Stromal cell of bone marrow (primary cell): Measurements from ENCODE around the gene HSPA4.
"Not testable (repeated sequence)": the region's sequence is repeated elsewhere in the genome, so short reads cannot be mapped to it uniquely, and the experiment has no call there.

Experiments
- DNase-seq: peaks from one replicate; pipeline ENCODE4 v3.0.0-alpha.2; 2012; ENCODE audit warnings: low read depth

Gene HSPA4

DNA sequence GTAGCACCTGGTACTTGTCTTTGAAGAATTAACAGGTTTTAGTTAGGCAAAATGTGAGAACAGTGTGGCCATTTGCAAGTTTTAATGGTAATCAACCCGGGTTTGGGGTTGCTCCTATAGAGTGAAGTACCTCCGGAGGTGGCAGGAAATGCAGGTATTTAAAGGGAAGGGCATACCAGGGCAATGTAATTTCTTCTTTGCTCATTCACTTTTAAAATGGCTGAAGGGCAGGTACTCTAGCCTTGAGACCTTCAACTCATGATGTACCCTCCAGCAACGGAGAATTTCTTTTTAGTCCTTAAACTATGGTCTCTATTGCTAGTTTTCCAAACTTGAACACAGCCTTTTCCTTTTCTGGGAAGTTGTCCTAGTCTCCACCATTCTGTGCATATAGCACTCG is 1.3 kb upstream of the HSPA4 start:
- DNase-seq = no peak

DNA sequence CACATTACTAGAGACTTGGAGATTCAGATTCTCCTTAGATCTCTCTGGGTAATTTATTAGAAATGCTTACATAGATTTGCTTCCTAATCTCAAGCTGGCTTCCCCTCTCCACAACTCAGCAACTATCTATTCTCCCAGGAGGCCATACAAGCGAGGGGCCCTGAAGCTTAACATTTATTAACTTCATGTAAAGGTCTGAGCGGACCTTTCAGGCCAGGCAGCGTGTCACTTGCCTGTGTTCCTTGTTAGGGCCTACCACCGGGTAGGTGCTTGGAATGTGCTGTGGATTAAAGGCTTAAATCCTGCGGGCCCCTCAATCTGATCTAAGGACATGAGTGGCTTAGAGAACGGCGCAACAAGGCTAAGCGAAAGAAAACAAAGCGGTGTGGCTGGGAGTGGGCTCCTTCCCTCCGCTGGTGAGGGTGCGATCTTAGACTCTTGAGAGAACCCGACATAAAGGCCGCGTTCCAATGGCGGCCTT is 712 bp upstream of the HSPA4 start:
- no peak for DNase-seq

DNA sequence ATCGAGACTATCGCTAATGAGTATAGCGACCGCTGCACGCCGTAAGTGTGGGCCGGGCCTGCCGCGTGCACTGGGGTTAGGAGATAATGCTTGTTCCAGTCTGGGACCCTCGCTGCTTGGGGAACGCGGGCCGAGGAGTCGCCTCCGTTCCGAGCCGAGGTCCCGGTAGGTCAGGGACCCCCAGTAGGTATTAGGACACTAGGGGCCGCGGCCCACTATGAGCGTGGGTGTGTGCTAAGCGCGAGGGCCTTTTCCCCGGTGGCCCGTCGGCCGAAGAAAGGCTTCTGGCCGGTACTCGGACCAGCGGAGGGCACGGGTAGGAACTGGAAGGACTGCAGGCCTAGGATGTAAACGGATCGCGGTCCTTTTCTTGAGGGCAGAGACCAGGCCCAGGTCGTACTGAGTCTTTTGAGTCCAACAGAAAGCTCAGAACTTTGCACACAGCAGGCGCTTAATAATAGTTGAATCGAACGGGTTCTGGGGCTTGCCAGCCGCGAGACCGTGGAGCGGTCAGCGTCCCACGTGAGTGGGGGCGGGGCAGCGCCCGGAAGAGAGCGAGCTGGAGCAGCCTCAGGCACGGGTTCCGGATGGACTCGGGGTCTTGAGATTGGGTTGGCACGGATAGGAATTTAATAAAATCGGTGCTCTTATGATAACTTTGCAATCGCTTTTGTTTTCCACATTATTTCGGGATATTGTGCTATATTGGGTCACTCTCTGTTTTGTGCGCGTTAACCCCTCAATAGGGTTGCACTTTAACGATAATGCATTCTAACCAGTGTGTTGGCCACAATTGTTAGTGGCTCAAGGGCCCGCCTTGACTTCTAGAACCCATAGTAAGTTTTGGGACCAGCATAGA is 733 bp downstream of the HSPA4 start:
- no peak for DNase-seq

DNA sequence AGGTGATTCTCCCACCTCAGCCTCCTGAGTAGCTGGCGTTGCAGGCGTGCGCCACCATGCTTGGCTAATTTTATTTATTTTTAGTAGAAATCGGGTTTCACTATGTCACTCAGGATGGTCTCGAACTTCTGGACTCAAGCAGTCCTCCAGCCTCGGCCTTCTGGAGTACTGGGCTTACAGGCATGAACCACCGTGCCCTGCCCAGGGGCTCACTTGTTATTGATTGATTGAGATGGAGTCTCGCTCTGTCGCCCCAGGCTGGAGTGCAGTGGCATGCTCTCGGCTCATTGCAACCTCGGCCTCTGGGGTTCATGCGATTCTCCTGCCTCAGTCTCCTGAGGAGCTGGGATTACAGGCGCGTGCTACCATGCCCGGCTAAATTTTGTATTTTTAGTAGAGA is 1.6 kb downstream of the HSPA4 start:
- no peak for DNase-seq

DNA sequence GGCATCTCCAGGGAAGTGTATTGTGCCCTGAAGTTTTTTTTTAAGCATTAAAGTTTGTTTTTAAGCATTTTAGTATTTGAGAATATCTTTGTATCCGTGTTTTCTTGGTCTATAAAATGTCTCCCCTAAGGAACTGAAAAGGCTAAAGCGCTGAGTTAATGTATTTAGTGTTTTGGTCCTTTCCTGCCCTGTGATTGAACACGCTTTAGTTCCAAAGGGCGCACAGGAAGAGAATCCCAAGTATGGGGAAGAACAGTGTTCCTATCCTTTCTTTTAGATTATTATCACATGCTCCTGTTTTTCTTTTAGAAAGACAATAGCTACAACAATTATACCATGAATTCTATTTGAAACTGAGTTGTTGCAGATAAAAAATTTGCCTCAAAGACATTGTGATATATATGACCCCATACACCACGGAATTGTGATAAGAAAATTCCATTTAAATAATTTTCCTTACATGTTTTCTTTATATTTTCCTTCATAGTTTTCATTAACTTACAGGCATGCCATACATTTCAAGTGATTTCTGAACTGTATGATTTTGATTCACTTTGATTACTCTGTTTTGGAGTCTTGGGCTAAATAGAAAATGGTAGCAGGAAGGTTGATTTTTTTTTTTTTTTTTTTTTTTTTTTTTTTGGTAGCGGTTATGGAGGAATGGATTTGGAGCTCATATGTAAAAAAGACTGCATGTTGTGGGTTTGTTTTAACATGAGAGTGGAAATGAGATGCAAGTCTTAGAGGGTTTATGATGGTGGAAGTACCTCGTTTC is 3.1 kb downstream of the HSPA4 start:
- DNase-seq = no peak

DNA sequence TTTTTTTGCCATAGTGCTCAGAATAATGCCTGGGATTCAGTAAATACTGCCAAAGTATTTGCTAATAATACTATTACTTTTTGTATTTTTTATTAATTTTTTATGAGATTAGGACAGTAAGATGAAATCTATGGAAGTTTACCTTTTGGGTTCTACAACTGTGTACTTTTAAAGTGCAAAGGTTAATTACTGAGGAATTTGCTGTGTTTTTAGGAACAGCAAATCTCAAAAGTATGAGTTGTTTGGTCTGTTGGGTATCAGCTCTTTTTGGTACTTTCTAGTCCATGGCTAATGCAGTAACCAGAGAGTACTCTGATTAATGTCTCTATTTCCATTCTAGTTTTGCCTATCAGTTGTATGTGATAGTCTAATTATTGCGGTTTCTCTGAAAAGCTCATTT is 5.1 kb downstream of the HSPA4 start:
- DNase-seq = no peak

DNA sequence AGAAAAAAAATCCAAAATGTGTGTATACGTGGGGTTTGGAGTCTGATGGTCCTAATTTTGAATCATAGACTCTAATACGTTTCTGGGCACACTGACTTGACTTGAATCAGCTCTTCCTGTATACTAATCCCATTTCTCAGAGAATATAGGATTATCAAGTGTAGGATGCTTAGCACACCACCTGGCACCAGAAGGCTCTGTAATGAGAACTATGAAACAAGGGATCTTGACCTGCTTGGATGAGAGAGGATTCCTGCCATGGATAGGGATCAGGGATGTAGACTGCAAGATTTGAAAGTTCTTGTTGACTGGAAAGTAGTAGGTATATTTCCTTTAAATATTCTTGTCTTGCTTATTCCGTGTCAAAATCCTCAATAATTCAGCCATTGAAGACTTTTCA is 7.8 kb downstream of the HSPA4 start:
- no peak for DNase-seq

DNA sequence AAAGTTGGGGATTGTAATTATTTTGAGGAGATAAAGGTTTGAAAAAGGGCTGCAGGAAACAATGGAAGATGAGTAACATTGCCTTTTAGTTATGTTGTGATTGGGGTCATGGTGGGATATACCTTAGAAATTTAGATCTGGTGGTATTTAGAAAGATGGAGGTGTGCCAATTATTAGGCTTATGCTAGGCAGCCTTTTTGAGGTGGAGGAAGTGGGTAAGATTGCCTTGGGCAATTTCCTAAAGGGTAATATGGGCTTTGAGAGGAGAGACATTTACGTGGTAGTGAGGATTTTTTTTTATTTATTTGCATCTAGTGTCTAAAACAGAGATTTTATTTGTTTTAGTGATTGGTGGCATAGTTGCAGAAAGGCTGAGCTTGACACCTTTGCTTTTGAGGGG is 10.5 kb downstream of the HSPA4 start:
- no peak for DNase-seq

DNA sequence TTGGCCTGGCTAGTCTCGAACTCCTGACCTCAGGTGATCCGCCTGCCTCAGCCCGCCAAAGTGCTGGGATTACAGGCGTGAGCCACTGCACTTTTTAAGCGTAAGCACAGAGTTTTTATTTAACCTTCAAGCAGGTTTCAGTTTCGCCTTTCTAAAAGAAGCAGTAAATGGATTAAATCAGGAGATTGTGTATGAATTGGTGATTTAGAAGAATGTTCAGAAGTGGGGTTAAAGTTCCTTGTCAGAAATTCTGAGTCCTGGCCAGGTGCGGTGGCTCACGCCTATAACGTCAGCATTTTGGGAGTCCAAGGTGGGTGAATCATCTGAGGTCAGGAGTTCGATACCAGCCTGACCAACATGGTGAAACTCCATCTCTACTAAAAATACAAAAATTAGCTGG is 12.2 kb downstream of the HSPA4 start:
- no peak for DNase-seq

DNA sequence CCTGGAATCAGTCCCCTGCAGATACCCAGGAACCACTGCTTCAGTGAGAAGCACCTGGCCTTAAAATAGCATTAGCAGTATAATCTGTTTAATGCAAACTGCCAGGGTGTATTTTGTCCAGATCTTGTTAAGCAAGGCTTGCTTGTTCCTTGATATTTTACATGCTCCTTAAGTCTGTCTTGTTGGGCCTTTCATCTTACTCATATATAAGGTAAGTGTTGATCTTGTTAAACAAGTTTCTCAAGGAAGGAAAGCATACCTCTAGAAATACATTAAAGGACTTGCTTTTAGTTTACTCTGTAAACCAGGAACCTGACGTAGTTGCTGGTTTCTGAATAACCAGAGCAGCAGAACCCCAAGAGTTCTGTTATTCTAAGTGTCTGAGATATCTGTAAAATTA is 13.7 kb downstream of the HSPA4 start:
- DNase-seq = no peak

DNA sequence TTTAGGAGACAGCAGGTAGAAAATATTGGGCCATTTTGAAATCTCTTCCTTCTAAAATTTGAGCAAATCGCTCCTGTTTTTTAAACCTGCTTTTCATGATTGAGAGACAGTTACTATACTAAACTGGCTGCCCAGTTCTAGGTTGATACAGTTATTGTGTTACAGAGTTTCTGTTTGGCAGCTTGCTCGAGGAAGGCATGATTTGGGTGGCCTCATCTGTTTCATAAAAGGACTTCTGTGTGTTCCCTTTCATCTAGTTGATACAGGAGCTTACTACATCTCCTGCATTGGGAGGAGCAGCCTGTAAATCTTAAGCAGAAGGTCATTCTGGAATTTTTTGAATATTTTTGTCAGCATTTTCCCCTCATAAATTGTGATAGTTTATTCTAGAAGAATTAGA is 14.2 kb downstream of the HSPA4 start:
- no peak for DNase-seq

DNA sequence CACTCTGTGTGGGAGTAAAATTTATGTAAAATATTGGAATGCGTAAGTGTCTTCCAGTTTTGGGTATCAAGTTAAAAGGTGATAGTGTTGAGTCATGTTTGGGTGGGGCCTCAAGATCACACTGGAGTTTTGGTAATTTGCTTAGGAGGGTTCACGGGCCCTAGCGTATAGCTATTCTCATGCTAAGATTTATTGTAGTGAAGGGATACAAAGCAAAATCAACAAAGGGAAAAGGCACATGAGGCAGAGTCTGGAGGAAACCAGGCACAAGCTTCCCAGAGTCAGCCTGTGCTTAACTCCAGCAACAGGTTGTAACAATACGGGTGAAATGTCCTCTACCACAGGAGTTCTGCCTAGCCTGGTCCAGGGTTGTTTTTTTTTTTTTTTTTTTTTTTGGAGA is 20.2 kb downstream of the HSPA4 start:
- no peak for DNase-seq

DNA sequence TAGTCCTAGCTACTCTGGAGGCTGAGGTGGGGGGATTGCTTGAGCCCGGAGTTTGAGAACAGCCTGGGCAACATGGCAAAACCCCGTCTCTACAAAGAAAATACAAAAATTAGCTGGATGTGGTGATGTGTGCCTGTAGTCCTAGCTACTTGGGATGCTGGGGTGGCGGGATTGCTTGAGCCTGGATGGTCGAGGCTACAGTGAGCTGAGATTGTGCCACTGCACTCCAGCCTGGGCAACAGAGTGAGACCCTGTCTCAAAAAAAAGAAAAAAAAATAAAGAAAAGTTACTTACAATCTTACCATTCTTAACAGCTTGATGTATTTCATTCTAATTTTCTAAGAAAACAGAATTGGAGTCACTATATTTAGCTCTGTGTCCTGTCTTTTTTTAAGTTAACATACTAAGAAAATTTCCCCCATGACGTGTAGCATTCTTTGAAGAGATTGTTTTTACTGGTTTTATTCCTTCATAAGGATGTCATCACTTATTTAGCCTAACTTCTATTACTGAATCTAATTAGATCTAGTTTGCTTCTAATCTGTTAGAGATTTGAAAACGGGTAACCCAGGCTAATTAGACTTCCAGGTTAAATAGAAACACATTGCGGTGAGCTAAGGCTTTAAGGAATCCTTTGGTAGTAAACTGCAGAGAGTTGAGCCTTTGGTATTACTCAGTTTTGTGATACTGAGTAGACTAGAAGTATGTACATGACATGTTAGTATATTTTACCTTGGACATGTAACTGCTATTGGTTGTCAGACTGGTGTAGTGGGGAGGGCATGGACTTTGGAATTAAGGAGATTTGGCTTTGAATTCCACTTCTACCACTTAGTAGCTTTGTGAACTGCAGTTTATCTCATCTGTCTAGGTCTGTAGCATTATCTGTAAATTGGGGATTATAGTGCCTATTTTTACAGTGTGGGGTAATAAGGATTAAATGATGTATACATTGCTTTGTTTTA is 24.0 kb downstream of the HSPA4 start:
- no peak for DNase-seq

DNA sequence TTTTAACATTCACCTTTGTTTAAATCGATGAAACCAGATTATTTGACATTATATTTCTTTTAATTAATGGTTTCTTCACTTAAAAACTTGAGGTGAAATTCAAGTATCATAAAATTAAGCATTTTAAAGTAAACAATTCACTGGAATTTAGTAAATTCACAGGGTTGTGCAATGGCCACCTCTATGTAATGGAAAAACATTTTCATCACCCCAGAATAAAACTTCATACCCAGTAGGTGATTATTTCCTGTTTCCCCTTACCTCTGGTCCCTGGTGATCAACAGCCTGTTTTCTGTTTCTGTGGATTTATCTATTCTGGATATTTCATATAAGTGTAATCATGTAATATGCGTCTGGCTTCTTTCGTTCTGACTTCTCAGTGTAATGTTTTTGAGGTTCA is 27.2 kb downstream of the HSPA4 start:
- DNase-seq = no peak

DNA sequence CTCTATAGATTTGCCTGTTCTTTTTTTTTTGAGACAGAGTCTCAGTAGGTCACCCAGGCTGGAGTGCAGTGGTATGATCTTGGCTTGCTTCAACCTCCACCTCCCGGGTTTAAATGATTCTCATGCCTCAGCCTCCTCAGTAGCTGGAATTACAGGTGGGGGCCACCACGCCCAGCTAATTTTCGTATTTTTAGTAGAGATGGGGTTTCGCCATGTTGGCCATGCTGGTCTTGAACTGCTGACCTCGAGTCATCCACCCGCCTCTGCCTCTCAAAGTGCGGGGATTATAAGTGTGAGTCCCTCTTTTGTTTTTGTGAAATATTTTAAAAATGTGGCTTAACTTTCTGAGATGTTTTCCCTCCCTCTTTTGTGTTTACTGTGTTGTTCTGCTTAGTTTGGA is 29.2 kb downstream of the HSPA4 start:
- DNase-seq = no peak

DNA sequence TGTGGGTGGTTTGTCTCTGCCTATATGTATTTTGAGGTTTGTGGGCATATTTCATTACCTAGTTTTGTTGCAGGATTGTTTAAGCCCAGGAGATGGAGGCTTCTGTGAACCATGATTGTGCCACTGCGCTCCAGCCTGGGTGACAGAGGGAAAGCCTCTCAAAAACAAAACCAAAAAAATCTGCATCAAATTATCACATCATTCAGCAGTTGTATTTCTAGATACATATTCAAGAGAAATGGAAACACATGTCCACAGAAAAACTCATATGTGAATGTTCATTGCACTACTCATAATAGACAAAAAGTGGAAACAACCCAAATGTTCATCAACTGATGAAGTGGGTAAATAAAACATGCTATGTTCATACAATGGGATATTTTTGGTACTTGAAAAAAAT is 29.9 kb downstream of the HSPA4 start:
- DNase-seq = no peak

DNA sequence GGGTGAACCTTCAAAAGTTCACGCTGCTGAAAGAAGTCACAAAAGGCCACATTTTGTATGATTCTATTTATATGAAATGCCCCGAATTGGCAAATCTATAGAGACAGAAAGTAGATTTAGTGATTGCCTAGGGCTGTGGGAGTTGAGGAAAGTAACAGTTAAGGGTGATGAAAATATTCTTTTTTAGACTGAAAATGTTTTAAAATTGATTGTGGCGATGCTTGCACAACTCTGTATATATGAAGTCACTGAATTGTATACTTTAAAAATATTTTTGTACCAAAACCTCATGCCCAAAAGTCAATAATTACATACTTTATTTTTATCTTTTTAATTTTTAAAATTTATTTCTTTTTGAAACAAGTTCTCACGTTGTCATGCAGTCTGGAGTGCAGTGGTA is 30.3 kb downstream of the HSPA4 start:
- no peak for DNase-seq

DNA sequence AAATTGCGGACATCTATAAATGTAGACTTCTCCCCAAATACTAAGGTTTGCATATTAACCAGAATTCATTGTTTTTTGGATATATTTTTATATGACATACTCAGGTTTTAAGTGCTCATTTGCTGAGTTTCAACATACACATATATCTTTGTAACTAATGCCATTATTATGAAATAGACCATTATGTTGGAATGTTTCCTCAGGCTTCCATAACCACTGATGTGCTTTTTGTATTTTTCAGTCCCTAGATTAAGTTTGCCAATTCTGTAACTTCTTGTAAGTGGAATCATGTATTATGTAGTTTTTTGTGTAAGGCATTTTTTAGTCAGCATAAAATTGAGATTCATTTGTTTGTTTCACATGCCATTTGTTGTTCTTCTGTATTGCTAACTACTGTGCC is 32.1 kb downstream of the HSPA4 start:
- no peak for DNase-seq

DNA sequence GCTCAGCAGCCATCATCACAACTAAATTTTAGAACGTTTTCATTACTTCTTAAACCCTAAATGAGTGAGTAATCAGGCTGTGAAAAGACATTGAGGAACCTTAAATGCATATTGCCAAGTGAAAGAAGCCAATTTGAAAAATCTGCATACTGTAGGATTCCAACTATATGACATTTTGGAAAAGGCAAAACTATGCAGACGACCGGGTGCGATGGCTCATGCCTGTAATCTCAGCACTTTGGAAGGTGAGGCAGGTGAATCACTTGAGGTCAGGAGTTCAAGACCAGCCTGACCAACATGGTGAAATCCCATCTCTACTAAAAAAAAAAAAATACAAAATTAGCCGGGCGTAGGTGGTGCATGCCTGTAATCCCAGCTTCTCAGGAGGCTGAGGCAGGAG is 33.4 kb downstream of the HSPA4 start:
- not testable (repeated sequence) for DNase-seq

DNA sequence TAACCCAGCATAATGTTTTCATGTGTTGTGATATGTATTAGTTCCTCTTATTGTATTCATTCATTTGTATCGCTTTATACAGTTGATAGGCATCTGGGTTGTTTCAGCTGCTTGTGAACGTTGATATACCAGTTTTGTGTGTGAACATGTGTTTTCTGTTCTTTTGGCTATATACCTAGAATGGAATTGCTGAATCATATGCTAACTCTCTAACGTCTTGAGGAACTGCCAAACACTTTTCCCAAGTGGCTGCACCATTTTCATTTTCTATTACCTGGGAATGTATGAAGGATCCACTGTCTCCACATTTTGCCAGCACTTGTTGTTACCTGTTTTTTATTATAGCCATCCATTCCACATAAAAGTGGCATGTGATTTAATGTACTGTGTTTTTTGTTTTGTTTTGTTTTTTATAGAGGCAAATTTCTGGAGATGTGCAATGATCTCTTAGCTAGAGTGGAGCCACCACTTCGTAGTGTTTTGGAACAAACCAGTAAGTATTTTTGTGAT is 34.6 kb downstream of the HSPA4 start:
- DNase-seq = peak; percentile 23

DNA sequence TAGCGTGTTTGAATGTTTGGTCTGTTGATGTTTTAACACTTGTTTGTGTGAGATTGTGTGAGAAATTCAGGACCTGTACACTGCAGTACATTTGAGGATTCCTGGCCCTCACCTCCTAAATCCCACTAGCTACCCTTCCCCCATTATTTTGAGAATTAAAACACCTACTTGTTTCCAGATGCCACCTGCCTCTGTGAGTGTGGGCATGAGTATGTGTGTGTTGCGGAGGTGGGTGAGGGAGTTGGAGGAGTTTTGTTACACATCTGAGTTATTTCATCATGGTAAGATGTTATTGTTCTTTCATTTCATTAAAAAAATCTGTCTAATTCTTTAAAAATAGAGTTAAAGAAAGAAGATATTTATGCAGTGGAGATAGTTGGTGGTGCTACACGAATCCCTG is 36.3 kb downstream of the HSPA4 start:
- no peak for DNase-seq

DNA sequence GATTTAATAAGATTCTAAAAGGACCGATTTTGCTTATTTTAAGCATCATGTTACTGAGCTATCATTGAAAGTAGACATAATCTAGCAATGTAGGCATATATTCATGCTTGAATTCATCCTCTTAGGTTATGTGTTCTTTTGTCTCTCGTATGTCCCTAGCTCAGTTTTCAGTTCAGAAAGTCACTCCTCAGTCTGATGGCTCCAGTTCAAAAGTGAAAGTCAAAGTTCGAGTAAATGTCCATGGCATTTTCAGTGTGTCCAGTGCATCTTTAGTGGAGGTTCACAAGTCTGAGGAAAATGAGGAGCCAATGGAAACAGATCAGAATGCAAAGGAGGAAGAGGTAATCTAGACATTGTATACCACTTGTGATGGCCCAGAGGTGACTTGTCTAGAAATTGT is 39.2 kb downstream of the HSPA4 start:
- DNase-seq = no peak
